Measurements from ENCODE around the gene REPIN1. TPM values are rescaled to one million over a fixed set of nuclear protein-coding genes. Genes with fewer than 3 reads are reported as not detected.

The REPIN1 gene
- polyA plus RNA-seq, 1 of the 3 experiments (the other 2 are of a cell fraction): 91.6 TPM

GRCh38 chr7:150404805-150405583 lies 36.4 kb downstream of the REPIN1 start:
- no peaks in the 10 kb centered on the region for H3K9me3 ChIP-seq
- H3K4me1 ChIP-seq (ENCODE audit: control insufficient read depth in 1 of 2, insufficient read depth in 2 of 2, low read depth in 1 of 2, low read length in 1 of 2): peaks cover 9 to 35% of the 10 kb centered on the region in 2 experiments
- peak overlapping the region; percentile 71 to 74 for H3K4me3 ChIP-seq (ENCODE audit: low read depth in 2 of 2, low read length in 1 of 2)
- H3K27ac ChIP-seq (ENCODE audit: low read depth in 2 of 2, low read length in 1 of 2): peak overlapping the region; percentile 56 to 87
- ChIA-PET CTCF (interaction anchor here (0.5 to 3.4 kb wide), 20 partner anchors 8 to 1228 kb away, joined by 3 to 17 read pairs (median 3); partner anchors contain the start of genes REPIN1 and ZNF775), POLR2A (interaction anchor here (0.7 to 3.2 kb wide), 7 partner anchors 20 to 82 kb away, joined by 3 to 19 read pairs (median 4); partner anchors contain the start of genes ACTR3C, LRRC61 and REPIN1)
- H3K9me2 ChIP-seq: no peaks in the 10 kb centered on the region
- peak; percentile 100 for DNase-seq
- H3K9ac ChIP-seq: peak overlapping the region; percentile 86
- H2AFZ ChIP-seq (ENCODE audit: low read depth): peak overlapping the region; percentile 98
- no peaks in the 10 kb centered on the region for H4K20me1 ChIP-seq (ENCODE audit: insufficient read depth)
- WGBS (ENCODE audit: low lambda C conversion rate): 9% methylated on average over 58 of the region's 86 CpGs
- H3K36me3 ChIP-seq (replicated peaks in 1 of 2; ENCODE audit: control insufficient read depth in 1 of 2, insufficient read depth in 2 of 2, low read length in 1 of 2): peaks cover 0 to 3% of the 10 kb centered on the region in 2 experiments
- H3F3A ChIP-seq (replicated peaks; ENCODE audit: insufficient read depth): peaks cover 9% of the 10 kb centered on the region
- H3K4me2 ChIP-seq: peak overlapping the region; percentile 98
- H3K79me2 ChIP-seq (ENCODE audit: insufficient read depth): no peaks in the 10 kb centered on the region
- H3K27me3 ChIP-seq (ENCODE audit: insufficient read depth): no peaks in the 10 kb centered on the region
- TF ChIP-seq YY1 (IDR thresholded peaks at IDR 0.05; ENCODE audit: low read depth) (peak; percentile 69; the same call in 1 of the 2 replicates), MXI1 (IDR thresholded peaks at IDR 0.05; ENCODE audit: low read depth, low read length) (peak; percentile 96), POLR2AphosphoS5 (IDR thresholded peaks at IDR 0.05; ENCODE audit: low read depth, low read length) (peak; percentile 70), RXRA (IDR thresholded peaks at IDR 0.05; ENCODE audit: borderline replicate concordance, low read depth) (peak; percentile 75; the same call in 1 of the 2 replicates), USF1 (IDR thresholded peaks at IDR 0.05; ENCODE audit: borderline replicate concordance, low read depth) (0 out of 2 replicates have a peak, but pooled peaks have one; percentile 41), EZH2phosphoT487 (IDR thresholded peaks at IDR 0.05; ENCODE audit: borderline replicate concordance, low read depth) (no peak), GABPA (IDR thresholded peaks at IDR 0.05; ENCODE audit: low read depth) (no peak; the same call in 1 of the 2 replicates), EP300 (IDR thresholded peaks at IDR 0.05; ENCODE audit: borderline replicate concordance in 1 of 2, low read depth in 1 of 2, low read length in 1 of 2) (peak in 1 of 2 experiments; percentile 74; a peak in 2 of 4 replicates), CHD2 (IDR thresholded peaks at IDR 0.05; ENCODE audit: low read length, partially characterized antibody) (peak; percentile 78), MEF2A (IDR thresholded peaks at IDR 0.05; ENCODE audit: borderline replicate concordance, low read depth) (peak; percentile 32; the same call in 1 of the 2 replicates), RAD21 (IDR thresholded peaks at IDR 0.05; ENCODE audit: low read length) (peak; percentile 19; the same call in 1 of the 2 replicates), RFX5 (IDR thresholded peaks at IDR 0.05; ENCODE audit: low read length) (0 out of 2 replicates have a peak, but pooled peaks have one; percentile 48), SIN3A (IDR thresholded peaks at IDR 0.05; ENCODE audit: borderline replicate concordance, low read depth, low read length) (peak; percentile 79; the same call in 1 of the 2 replicates), TCF12 (IDR thresholded peaks at IDR 0.05) (no peak; the same call in 1 of the 2 replicates), TAF1 (IDR thresholded peaks at IDR 0.05; ENCODE audit: borderline replicate concordance, low read depth, low read length) (peak; percentile 82; the same call in 1 of the 2 replicates), FOSL2 (IDR thresholded peaks at IDR 0.05; ENCODE audit: borderline replicate concordance, low read depth) (no peak), NFIC (IDR thresholded peaks at IDR 0.05; ENCODE audit: borderline replicate concordance) (no peak), FOXJ3 (CRISPR knock-in tag; IDR thresholded peaks at IDR 0.05) (no peak), FOXM1 (IDR thresholded peaks at IDR 0.05; ENCODE audit: low read depth) (no peak), IRF3 (IDR thresholded peaks at IDR 0.05; ENCODE audit: low read depth, low read length) (0 out of 2 replicates have a peak, but pooled peaks have one; percentile 22), RCOR1 (IDR thresholded peaks at IDR 0.05; ENCODE audit: low read length) (peak; percentile 62)
- TF ChIP-seq, protein P1, sequence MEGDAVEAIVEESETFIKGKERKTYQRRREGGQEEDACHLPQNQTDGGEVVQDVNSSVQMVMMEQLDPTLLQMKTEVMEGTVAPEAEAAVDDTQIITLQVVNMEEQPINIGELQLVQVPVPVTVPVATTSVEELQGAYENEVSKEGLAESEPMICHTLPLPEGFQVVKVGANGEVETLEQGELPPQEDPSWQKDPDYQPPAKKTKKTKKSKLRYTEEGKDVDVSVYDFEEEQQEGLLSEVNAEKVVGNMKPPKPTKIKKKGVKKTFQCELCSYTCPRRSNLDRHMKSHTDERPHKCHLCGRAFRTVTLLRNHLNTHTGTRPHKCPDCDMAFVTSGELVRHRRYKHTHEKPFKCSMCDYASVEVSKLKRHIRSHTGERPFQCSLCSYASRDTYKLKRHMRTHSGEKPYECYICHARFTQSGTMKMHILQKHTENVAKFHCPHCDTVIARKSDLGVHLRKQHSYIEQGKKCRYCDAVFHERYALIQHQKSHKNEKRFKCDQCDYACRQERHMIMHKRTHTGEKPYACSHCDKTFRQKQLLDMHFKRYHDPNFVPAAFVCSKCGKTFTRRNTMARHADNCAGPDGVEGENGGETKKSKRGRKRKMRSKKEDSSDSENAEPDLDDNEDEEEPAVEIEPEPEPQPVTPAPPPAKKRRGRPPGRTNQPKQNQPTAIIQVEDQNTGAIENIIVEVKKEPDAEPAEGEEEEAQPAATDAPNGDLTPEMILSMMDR (IDR thresholded peaks at IDR 0.05): peak; percentile 42
- TF ChIP-seq, protein P2, sequence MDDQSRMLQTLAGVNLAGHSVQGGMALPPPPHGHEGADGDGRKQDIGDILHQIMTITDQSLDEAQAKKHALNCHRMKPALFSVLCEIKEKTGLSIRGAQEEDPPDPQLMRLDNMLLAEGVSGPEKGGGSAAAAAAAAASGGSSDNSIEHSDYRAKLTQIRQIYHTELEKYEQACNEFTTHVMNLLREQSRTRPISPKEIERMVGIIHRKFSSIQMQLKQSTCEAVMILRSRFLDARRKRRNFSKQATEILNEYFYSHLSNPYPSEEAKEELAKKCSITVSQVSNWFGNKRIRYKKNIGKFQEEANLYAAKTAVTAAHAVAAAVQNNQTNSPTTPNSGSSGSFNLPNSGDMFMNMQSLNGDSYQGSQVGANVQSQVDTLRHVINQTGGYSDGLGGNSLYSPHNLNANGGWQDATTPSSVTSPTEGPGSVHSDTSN (IDR thresholded peaks at IDR 0.05): no peak
- TF ChIP-seq, protein P3, sequence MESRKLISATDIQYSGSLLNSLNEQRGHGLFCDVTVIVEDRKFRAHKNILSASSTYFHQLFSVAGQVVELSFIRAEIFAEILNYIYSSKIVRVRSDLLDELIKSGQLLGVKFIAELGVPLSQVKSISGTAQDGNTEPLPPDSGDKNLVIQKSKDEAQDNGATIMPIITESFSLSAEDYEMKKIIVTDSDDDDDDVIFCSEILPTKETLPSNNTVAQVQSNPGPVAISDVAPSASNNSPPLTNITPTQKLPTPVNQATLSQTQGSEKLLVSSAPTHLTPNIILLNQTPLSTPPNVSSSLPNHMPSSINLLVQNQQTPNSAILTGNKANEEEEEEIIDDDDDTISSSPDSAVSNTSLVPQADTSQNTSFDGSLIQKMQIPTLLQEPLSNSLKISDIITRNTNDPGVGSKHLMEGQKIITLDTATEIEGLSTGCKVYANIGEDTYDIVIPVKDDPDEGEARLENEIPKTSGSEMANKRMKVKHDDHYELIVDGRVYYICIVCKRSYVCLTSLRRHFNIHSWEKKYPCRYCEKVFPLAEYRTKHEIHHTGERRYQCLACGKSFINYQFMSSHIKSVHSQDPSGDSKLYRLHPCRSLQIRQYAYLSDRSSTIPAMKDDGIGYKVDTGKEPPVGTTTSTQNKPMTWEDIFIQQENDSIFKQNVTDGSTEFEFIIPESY (IDR thresholded peaks at IDR 0.05; ENCODE audit: borderline replicate concordance, low read depth): peak; percentile 53; the same call in 1 of the 2 replicates
- TF ChIP-seq, protein P4, sequence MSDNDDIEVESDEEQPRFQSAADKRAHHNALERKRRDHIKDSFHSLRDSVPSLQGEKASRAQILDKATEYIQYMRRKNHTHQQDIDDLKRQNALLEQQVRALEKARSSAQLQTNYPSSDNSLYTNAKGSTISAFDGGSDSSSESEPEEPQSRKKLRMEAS (IDR thresholded peaks at IDR 0.05; ENCODE audit: low read depth): peak; percentile 90
